Measurements from ENCODE around the gene MYO5C. TPM values are rescaled to one million over a fixed set of nuclear protein-coding genes. Genes with fewer than 3 reads are reported as not detected.
A peak's percentile ranks its signal among the peaks of the same experiment; 100 is the strongest.

Gene MYO5C
- total and polyA plus RNA-seq, 10 of the 15 experiments (the other 5 are each of a cell fraction or from before 2014, with no cell fraction given): 0.29 to 1.3 (median 0.75) TPM

GRCh38 chr15:52227456-52227855 is 68.1 kb downstream of the MYO5C start (continued):
- TF ChIP-seq EP300 (IDR thresholded peaks at IDR 0.05; ENCODE audit: borderline replicate concordance in 1 of 2, control insufficient read depth in 1 of 2, low read depth in 2 of 2, low read length in 2 of 2) (no peak), RELB (IDR thresholded peaks at IDR 0.05; ENCODE audit: low read depth) (no peak; the same call in 1 of the 2 replicates), RAD51 (IDR thresholded peaks at IDR 0.05) (peak; percentile 50), SMC3 (IDR thresholded peaks at IDR 0.05; ENCODE audit: borderline replicate concordance, low read length) (peak; percentile 44; the same call in 1 of the 2 replicates), IKZF2 (IDR thresholded peaks at IDR 0.05) (peak; percentile 12 to 47; a peak in 2 of 4 replicates), IKZF1 (conservative IDR thresholded peaks at IDR 0.05) (peak; percentile 49; the same call in 1 of the 2 replicates), HDGF (IDR thresholded peaks at IDR 0.05) (0 out of 2 replicates have a peak, but pooled peaks have one; percentile 26), WRNIP1 (IDR thresholded peaks at IDR 0.05; ENCODE audit: borderline replicate concordance, low read depth, low read length) (no peak), RAD21 (IDR thresholded peaks at IDR 0.05; ENCODE audit: insufficient read depth, low read depth, low read length) (peak; percentile 79), CTCF (IDR thresholded peaks at IDR 0.05 in 2 of 3, conservative IDR thresholded peaks at IDR 0.05 in 1 of 3; ENCODE audit: control insufficient read depth in 2 of 3, extremely low read depth in 1 of 3, insufficient read depth in 1 of 3, low read depth in 3 of 3, low read length in 3 of 3) (peak; percentile 79 to 87 (median 81)), SUPT20H (IDR thresholded peaks at IDR 0.05; ENCODE audit: borderline replicate concordance, control insufficient read depth, low read depth, low read length) (no peak), CEBPZ (IDR thresholded peaks at IDR 0.05; ENCODE audit: low read depth, low read length) (no peak), CEBPB (IDR thresholded peaks at IDR 0.05; ENCODE audit: borderline replicate concordance in 1 of 2, low read depth in 2 of 2, low read length in 2 of 2) (no peak), PBX3 (IDR thresholded peaks at IDR 0.05; ENCODE audit: insufficient replicate concordance, low read depth, low read length) (peak; percentile 17)

All from GM12878 (cell line).